SK-N-SH (cell line): ENCODE measurements around the gene LECT2. TPM values are rescaled to one million over a fixed set of nuclear protein-coding genes. Genes with fewer than 3 reads are reported as not detected.
A peak's percentile ranks its signal among the peaks of the same experiment; 100 is the strongest.

Experiments
- CTCF ChIA-PET: fragments of 300-600, 350-600 bp; formaldehyde crosslinking; extraction: SDS; loops from one replicate; lab custom pipeline; 2021; lab: Yijun Ruan, JAX
- POLR2A ChIA-PET: fragments of 350-600 bp; sonication (Branson Sonifier 250); formaldehyde crosslinking; extraction: SDS; loops from one replicate; lab custom pipeline; 2020; ENCODE audit warnings: antibody characterized with exemption, inconsistent platforms; lab: Yijun Ruan, JAX
- DNase-seq: peaks from one replicate; pipeline ENCODE4 v3.0.0; 2012
- H2AFZ ChIP-seq: fragments of 200-600 bp; sonication (generic); 2 replicates; pipeline ENCODE4 v1.8.1; 2016; ENCODE audit warnings: antibody characterized with exemption, mild to moderate bottlenecking, low read depth
- H3F3A ChIP-seq: fragments of 200-600 bp; sonication (generic); replicated peaks from 2 replicates; pipeline ENCODE3; 2016; ENCODE audit warnings: antibody characterized with exemption, mild to moderate bottlenecking; ENCODE audit not compliant: insufficient read depth
- H3K27ac ChIP-seq, 2 experiments: fragments of 200-500 bp in 1 of 2; fragments of 200-600 bp in 1 of 2; sonication (Bioruptor generic) in 1 of 2; sonication (generic), shearing (Covaris generic) in 1 of 2; 2 replicates each; pipeline versions ENCODE4 v1.5.1 to v1.6.1; 2014 to 2016; ENCODE audit warnings: low read depth in 2 of 2, inconsistent platforms in 1 of 2, low read length in 1 of 2, mild to moderate bottlenecking in 1 of 2, mixed read lengths in 1 of 2
- H3K27me3 ChIP-seq: fragments of 200-600 bp; sonication (generic), shearing (Covaris generic); 2 replicates; pipeline ENCODE4 v1.6.1; 2016; ENCODE audit warnings: mixed run types; ENCODE audit not compliant: insufficient read depth
- H3K36me3 ChIP-seq, 2 experiments: fragments of 200-500 bp in 1 of 2; fragments of 200-600 bp in 1 of 2; sonication (Bioruptor generic) in 1 of 2; sonication (generic) in 1 of 2; replicated peaks in 1 of 2; 2 replicates each; pipeline versions ENCODE3 to v1.5.1; 2014 to 2016; ENCODE audit warnings: low read length in 1 of 2, mild to moderate bottlenecking in 1 of 2; ENCODE audit not compliant: insufficient read depth in 2 of 2, control insufficient read depth in 1 of 2
- H3K4me1 ChIP-seq, 2 experiments: fragments of 200-500 bp in 1 of 2; fragments of 200-600 bp in 1 of 2; sonication (Bioruptor generic) in 1 of 2; sonication (generic), shearing (Covaris generic) in 1 of 2; 2 replicates each; pipeline versions ENCODE4 v1.5.1 to v1.6.1; 2014 to 2016; ENCODE audit warnings: low read depth in 1 of 2, low read length in 1 of 2, mixed run types in 1 of 2; ENCODE audit not compliant: insufficient read depth in 2 of 2, control insufficient read depth in 1 of 2
- H3K4me2 ChIP-seq: fragments of 200-600 bp; sonication (generic), shearing (Covaris generic); 2 replicates; pipeline ENCODE4 v1.6.1; 2017; ENCODE audit warnings: mixed run types
- H3K4me3 ChIP-seq, 2 experiments: fragments of 200-500 bp in 1 of 2; fragments of 200-600 bp in 1 of 2; sonication (Bioruptor generic) in 1 of 2; sonication (generic), shearing (Covaris generic) in 1 of 2; 2 replicates each; pipeline versions ENCODE4 v1.5.1 to v1.8.1; 2014 to 2016; ENCODE audit warnings: low read depth in 2 of 2, inconsistent platforms in 1 of 2, low read length in 1 of 2, mild to moderate bottlenecking in 1 of 2, mixed read lengths in 1 of 2, moderate library complexity in 1 of 2
- H3K79me2 ChIP-seq: fragments of 200-600 bp; sonication (generic); 2 replicates; pipeline ENCODE4 v1.8.1; 2017; ENCODE audit warnings: mild to moderate bottlenecking; ENCODE audit not compliant: insufficient read depth
- H3K9ac ChIP-seq: fragments of 200-600 bp; sonication (generic); 2 replicates; pipeline ENCODE4 v1.6.1; 2017; ENCODE audit warnings: mixed run types
- H3K9me2 ChIP-seq: fragments of 200-600 bp; sonication (generic); 2 replicates; pipeline ENCODE4 v1.6.1; 2017; ENCODE audit warnings: mixed run types
- H3K9me3 ChIP-seq: fragments of 200-600 bp; sonication (generic); 2 replicates; pipeline ENCODE4 v1.6.1; 2017; ENCODE audit warnings: mixed run types, mild to moderate bottlenecking, moderate library complexity
- H4K20me1 ChIP-seq: fragments of 200-600 bp; sonication (generic); 2 replicates; pipeline ENCODE4 v1.6.1; 2017; ENCODE audit warnings: mild to moderate bottlenecking, mixed run types; ENCODE audit not compliant: insufficient read depth
- CTCF ChIP-seq: fragments of 200-600 bp; sonication (generic); IDR thresholded peaks from 2 replicates; pipeline ENCODE4 v1.6.1; 2017; ENCODE audit warnings: antibody characterized with exemption, mild to moderate bottlenecking, moderate library complexity
- EP300 ChIP-seq, 2 experiments: IDR thresholded peaks; 2 replicates each; pipeline versions ENCODE4 v1.4.0 to v1.6.1; 2012; ENCODE audit warnings: borderline replicate concordance in 1 of 2, low read depth in 1 of 2, low read length in 1 of 2
- EZH2phosphoT487 ChIP-seq: fragments of 200-600 bp; sonication (generic); IDR thresholded peaks from 2 replicates; pipeline ENCODE4 v1.6.1; 2017; ENCODE audit warnings: low read depth, mixed run types, mild to moderate bottlenecking, antibody characterized with exemption, moderate library complexity, borderline replicate concordance
- FOSL2 ChIP-seq: IDR thresholded peaks from 2 replicates; pipeline ENCODE4 v1.4.0; 2012; ENCODE audit warnings: low read depth, mild to moderate bottlenecking, moderate library complexity, borderline replicate concordance
- FOXJ3 ChIP-seq: sonication (generic); formaldehyde crosslinking; IDR thresholded peaks from 2 replicates; pipeline ENCODE4 v1.5.1; 2020; ENCODE audit warnings: mild to moderate bottlenecking, missing genetic modification reagents
- FOXM1 ChIP-seq: IDR thresholded peaks from 2 replicates; pipeline ENCODE4 v1.4.0; 2012; ENCODE audit warnings: low read depth, mild to moderate bottlenecking
- IRF3 ChIP-seq: fragments of 150-350 bp; IDR thresholded peaks from 2 replicates; pipeline ENCODE4 v1.6.1; 2016; ENCODE audit warnings: mild to moderate bottlenecking, low read depth, low read length
- JUND ChIP-seq: IDR thresholded peaks from 2 replicates; pipeline ENCODE4 v1.4.0; 2012
- MAX ChIP-seq: IDR thresholded peaks from 2 replicates; pipeline ENCODE4 v1.4.0; 2012; ENCODE audit warnings: low read depth
- NFIC ChIP-seq: IDR thresholded peaks from 2 replicates; pipeline ENCODE4 v1.4.0; 2012; ENCODE audit warnings: borderline replicate concordance
- PBX3 ChIP-seq: IDR thresholded peaks from 2 replicates; pipeline ENCODE4; 2012
- POLR2AphosphoS5 ChIP-seq: IDR thresholded peaks from 2 replicates; pipeline ENCODE4 v1.6.1; 2012; ENCODE audit warnings: low read depth, low read length
- RAD21 ChIP-seq: IDR thresholded peaks from 2 replicates; pipeline ENCODE4 v1.6.1; 2012; ENCODE audit warnings: mild to moderate bottlenecking, low read length
- RCOR1 ChIP-seq: fragments of 150-350 bp; IDR thresholded peaks from 2 replicates; pipeline ENCODE4 v1.6.1; 2017; ENCODE audit warnings: antibody characterized with exemption, low read length
- REST ChIP-seq: IDR thresholded peaks from 2 replicates; pipeline ENCODE4 v1.6.1; 2012; ENCODE audit warnings: mild to moderate bottlenecking, low read depth, low read length, moderate library complexity
- SMC3 ChIP-seq: IDR thresholded peaks from 2 replicates; pipeline ENCODE4 v1.6.1; 2012; ENCODE audit warnings: low read depth, low read length, improper control_type of control experiment
- TEAD4 ChIP-seq: IDR thresholded peaks from 2 replicates; pipeline ENCODE4 v1.4.0; 2012; ENCODE audit warnings: mild to moderate bottlenecking, borderline replicate concordance; ENCODE audit not compliant: insufficient read depth
- USF2 ChIP-seq: fragments of 150-350 bp; IDR thresholded peaks from 2 replicates; pipeline ENCODE4 v1.6.1; 2017; ENCODE audit warnings: antibody characterized with exemption, low read length, low read depth, borderline replicate concordance
- WGBS: methylation state at CpG from one replicate; pipeline ENCODE4 v1.1.6; 2017; ENCODE audit warnings: low lambda C conversion rate; 5-methylcytosine and 5-hydroxymethylcytosine counted together
- polyA plus RNA-seq, 3 experiments: library from polyadenylated mRNA; depleted of rRNA; stranded (reverse); fragments of >200 nt; gene quantifications; 2 replicates each; pipeline ENCODE4 v1.2.3, GENCODE V29; 2012

Gene LECT2
- polyA plus RNA-seq, 1 of the 3 experiments (the other 2 are of a cell fraction), result 0.18 TPM

- no peak for DNase-seq
- H3K4me1 ChIP-seq, result peaks cover 3 to 11% of the 10 kb centered on the region in 2 experiments; a peak in 3 of 4 replicates
- H3K4me2 ChIP-seq, result no peak overlapping the region
- peaks cover 10% of the 10 kb centered on the region for H3F3A ChIP-seq
- ChIA-PET POLR2A (no interaction called here), CTCF (interaction anchor here (0.7 to 1.2 kb wide), 2 partner anchors 20 to 105 kb away, joined by 3 read pairs; no protein-coding TSS in a partner anchor)
- no peaks in the 10 kb centered on the region for H4K20me1 ChIP-seq
- 89% methylated on average over 17 of the region's 17 CpGs for WGBS
- no peaks in the 10 kb centered on the region for H3K9me3 ChIP-seq
- H2AFZ ChIP-seq, result no peak overlapping the region
- no peaks in the 10 kb centered on the region for H3K36me3 ChIP-seq
- no peaks in the 10 kb centered on the region for H3K9me2 ChIP-seq
- peak overlapping the region in 1 of 2 experiments; percentile 28; a peak in 1 of 4 replicates for H3K4me3 ChIP-seq
- no peaks in the 10 kb centered on the region for H3K79me2 ChIP-seq
- TF ChIP-seq EP300 (IDR thresholded peaks at IDR 0.05; ENCODE audit: borderline replicate concordance in 1 of 2, low read depth in 1 of 2, low read length in 1 of 2), result no peak
- TF ChIP-seq RCOR1, result no peak
- peak; percentile 23 for TF ChIP-seq CTCF
- TF ChIP-seq EZH2phosphoT487, result no peak
- H3K27me3 ChIP-seq, result no peaks in the 10 kb centered on the region
- H3K9ac ChIP-seq, result no peak overlapping the region
- no peak overlapping the region for H3K27ac ChIP-seq
Observed at GRCh38 chr5:135977375-135977928, 22.7 kb upstream of the LECT2 start.

- WGBS, result 85% methylated on average over 7 of the region's 7 CpGs
- CTCF ChIA-PET, result interaction anchor here (1.5 kb wide), 1 partner anchor 31 kb away, joined by 3 read pairs; no protein-coding TSS in a partner anchor
- no peak overlapping the region for H2AFZ ChIP-seq
- TF ChIP-seq PBX3, result no peak
- TF ChIP-seq FOSL2, result no peak
- no peak for TF ChIP-seq IRF3
- no peak for TF ChIP-seq JUND
- TF ChIP-seq TEAD4, result no peak
- no peak for TF ChIP-seq NFIC
- no peak for TF ChIP-seq FOXJ3 (CRISPR knock-in tag)
- TF ChIP-seq REST, result no peak
- no peak for TF ChIP-seq FOXM1
- TF ChIP-seq POLR2AphosphoS5, result no peak
- TF ChIP-seq USF2, result no peak
- TF ChIP-seq MAX, result no peak
- no peak for TF ChIP-seq SMC3
- no peak for TF ChIP-seq RAD21
Observed at GRCh38 chr5:135976216-135976615, 21.4 kb upstream of the LECT2 start.

More at GRCh38 chr5:135976216-135976615, 21.4 kb upstream of the LECT2 start:
- H3K9me2 ChIP-seq, result no peaks in the 10 kb centered on the region
- no peaks in the 10 kb centered on the region for H3K79me2 ChIP-seq
- H3K9me3 ChIP-seq, result no peaks in the 10 kb centered on the region
- H3K27ac ChIP-seq, result no peak overlapping the region
- H3K4me2 ChIP-seq, result no peak overlapping the region
- peaks cover 3 to 11% of the 10 kb centered on the region in 2 experiments; a peak in 3 of 4 replicates for H3K4me1 ChIP-seq
- POLR2A ChIA-PET, result no interaction called here
- H4K20me1 ChIP-seq, result no peaks in the 10 kb centered on the region
- no peaks in the 10 kb centered on the region for H3K27me3 ChIP-seq
- no peak for DNase-seq
- H3F3A ChIP-seq, result peaks cover 10% of the 10 kb centered on the region
- H3K9ac ChIP-seq, result no peak overlapping the region
- H3K4me3 ChIP-seq, result no peak overlapping the region
- H3K36me3 ChIP-seq, result no peaks in the 10 kb centered on the region
